Transverse colon (tissue), 4 donors: Measurements from ENCODE around the gene POMT1. TPM values are rescaled to one million over a fixed set of nuclear protein-coding genes. Genes with fewer than 3 reads are reported as not detected.

ENCODE experiments used
- DNase-seq: peaks from one replicate; pipeline ENCODE4 v3.0.0-alpha.2; 2019
- H3K27ac ChIP-seq, 4 donors: fragments of 200-600 bp; sonication (generic); 2 replicates each; pipeline ENCODE4 v1.5.1; 2016 to 2018; ENCODE audit warnings: inconsistent platforms in 4 of 4
- H3K27me3 ChIP-seq: fragments of 200-600 bp; sonication (generic); 2 replicates; pipeline ENCODE4 v1.5.1; 2017; ENCODE audit warnings: inconsistent platforms
- H3K36me3 ChIP-seq, 4 donors: fragments of 200-600 bp; sonication (generic); 2 replicates each; pipeline ENCODE4 v1.5.1; 2017 to 2019; ENCODE audit warnings: inconsistent platforms in 4 of 4
- H3K4me1 ChIP-seq, 4 donors: fragments of 200-600 bp; sonication (generic); 2 replicates each; pipeline ENCODE4 v1.5.1; 2017 to 2020; ENCODE audit warnings: inconsistent platforms in 4 of 4
- H3K4me3 ChIP-seq, 4 donors: fragments of 200-600 bp; sonication (generic); 1 replicate in 1 of 4; 2 replicates in 3 of 4; pipeline versions ENCODE4 v1.5.1 to v1.6.1; 2017 to 2019; ENCODE audit warnings: inconsistent platforms in 4 of 4
- H3K9me3 ChIP-seq, 2 donors: fragments of 200-600 bp; sonication (generic); 2 replicates each; pipeline ENCODE4 v1.5.1; 2017 to 2019; ENCODE audit warnings: inconsistent platforms in 2 of 2
- EP300 ChIP-seq: sonication (generic); formaldehyde crosslinking; IDR thresholded peaks from one replicate; pipeline ENCODE4 v1.6.1; 2017; ENCODE audit warnings: antibody characterized with exemption, low read depth
- POLR2A ChIP-seq: fragments of 450-650 bp; IDR thresholded peaks from one replicate; pipeline ENCODE4 v1.6.1; 2016; ENCODE audit warnings: antibody characterized with exemption, mild to moderate bottlenecking, moderate library complexity
- POLR2AphosphoS5 ChIP-seq, 3 donors: sonication (generic); formaldehyde crosslinking; IDR thresholded peaks; one replicate each; pipeline ENCODE4 v1.6.1; 2016; ENCODE audit warnings: antibody characterized with exemption in 3 of 3
- WGBS, 2 donors: methylation state at CpG; one replicate each; pipeline ENCODE4 v1.1.5; 2018; ENCODE audit warnings: low coverage in 1 of 2; 5-methylcytosine and 5-hydroxymethylcytosine counted together
- in situ Hi-C, 4 donors: fragments of 200-750 bp; cut with MboI; loops; one replicate each; pipeline versions ENCODE4 v1.15.0 to v1.15.1; 2017; ENCODE audit warnings: low sequenced_read_pairs in 3 of 4, low pct_ligation_motif_present in 1 of 4, low pct_unique_long_range_greater_than_20kb in 1 of 4
- intact Hi-C: fragments of 100-400 bp; cut with DNase I; formaldehyde crosslinking; loops from one replicate; pipeline ENCODE4 v1.15.1; 2023; ENCODE audit warnings: low total_unique reads
- total RNA-seq, 4 donors: library from RNA; depleted of rRNA; stranded (reverse); fragments of >200 nt; gene quantifications; one replicate each; pipeline ENCODE4 v1.1.0, GENCODE V29; 2016
- TF ChIP-seq, protein P1 (sequence below), 5 experiments: fragments of 200-600 bp in 3 of 5; fragments of 450-650 bp in 2 of 5; sonication (generic) in 3 of 5; IDR thresholded peaks; 1 replicate in 2 of 5; 2 replicates in 3 of 5; pipeline ENCODE4 v1.5.1; 2016 to 2017; ENCODE audit warnings: antibody characterized with exemption in 5 of 5, inconsistent platforms in 3 of 5, mild to moderate bottlenecking in 2 of 5, moderate library complexity in 1 of 5

The POMT1 gene
- total RNA-seq, 4 donors from 2014 or later, result 37.5 to 178 (median 69.5) TPM

GRCh38 chr9:131499254-131499767 is 3.4 kb upstream of the POMT1 start:
- Histone ChIP-seq H3K27ac (no peak overlapping the region), H3K4me3 (no peak overlapping the region), H3K4me1 (peaks cover 9 to 23% (median 15%) of the 10 kb centered on the region in 4 donors), H3K36me3 (peaks cover 0 to 33% (median 11%) of the 10 kb centered on the region in 4 donors), H3K27me3 (no peaks in the 10 kb centered on the region), H3K9me3 (no peaks in the 10 kb centered on the region)
- no peak for DNase-seq
- in situ Hi-C loops (loop anchor here in 2 of 4 donors (25.0 kb wide), 2 partner anchors 137 to 238 kb away; partner anchors contain the start of gene RAPGEF1 (in 1 of the 2)), intact Hi-C loops (no loop called here)
- TF ChIP-seq POLR2AphosphoS5 (IDR thresholded peaks at IDR 0.05), result peak in 1 of 3 donors; percentile 10
- no peak for TF ChIP-seq POLR2A
- TF ChIP-seq EP300, result no peak
- TF ChIP-seq, protein P1, sequence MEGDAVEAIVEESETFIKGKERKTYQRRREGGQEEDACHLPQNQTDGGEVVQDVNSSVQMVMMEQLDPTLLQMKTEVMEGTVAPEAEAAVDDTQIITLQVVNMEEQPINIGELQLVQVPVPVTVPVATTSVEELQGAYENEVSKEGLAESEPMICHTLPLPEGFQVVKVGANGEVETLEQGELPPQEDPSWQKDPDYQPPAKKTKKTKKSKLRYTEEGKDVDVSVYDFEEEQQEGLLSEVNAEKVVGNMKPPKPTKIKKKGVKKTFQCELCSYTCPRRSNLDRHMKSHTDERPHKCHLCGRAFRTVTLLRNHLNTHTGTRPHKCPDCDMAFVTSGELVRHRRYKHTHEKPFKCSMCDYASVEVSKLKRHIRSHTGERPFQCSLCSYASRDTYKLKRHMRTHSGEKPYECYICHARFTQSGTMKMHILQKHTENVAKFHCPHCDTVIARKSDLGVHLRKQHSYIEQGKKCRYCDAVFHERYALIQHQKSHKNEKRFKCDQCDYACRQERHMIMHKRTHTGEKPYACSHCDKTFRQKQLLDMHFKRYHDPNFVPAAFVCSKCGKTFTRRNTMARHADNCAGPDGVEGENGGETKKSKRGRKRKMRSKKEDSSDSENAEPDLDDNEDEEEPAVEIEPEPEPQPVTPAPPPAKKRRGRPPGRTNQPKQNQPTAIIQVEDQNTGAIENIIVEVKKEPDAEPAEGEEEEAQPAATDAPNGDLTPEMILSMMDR (IDR thresholded peaks at IDR 0.05), result no peak
- WGBS, 2 donors, result 81 to 89% methylated on average over 5 to 7 of the region's 7 CpGs

- intact Hi-C loops (no loop called here), in situ Hi-C loops (no loop called here)
- Histone ChIP-seq H3K9me3 (no peaks in the 10 kb centered on the region), H3K4me1 (peaks cover 9 to 25% (median 16%) of the 10 kb centered on the region in 4 donors), H3K4me3 (no peak overlapping the region), H3K36me3 (peaks cover 0 to 24% (median 8%) of the 10 kb centered on the region in 4 donors), H3K27ac (no peak overlapping the region), H3K27me3 (no peaks in the 10 kb centered on the region)
- WGBS, 2 donors, result 70% methylated on average over 12 of the region's 12 CpGs; no CpG with 5 or more reads in 1 of the 2 donors
- peak; percentile 21 for DNase-seq
- TF ChIP-seq POLR2AphosphoS5 (IDR thresholded peaks at IDR 0.05) (no peak), POLR2A (no peak), EP300 (no peak)
- TF ChIP-seq, protein P1 (IDR thresholded peaks at IDR 0.05), result no peak
Measured at GRCh38 chr9:131500377-131500776, 2.3 kb upstream of the POMT1 start.

GRCh38 chr9:131500939-131501541 is 1.7 kb upstream of the POMT1 start:
- in situ Hi-C loops, result no loop called here

More at GRCh38 chr9:131500939-131501541, 1.7 kb upstream of the POMT1 start:
- Histone ChIP-seq H3K4me3 (no peak overlapping the region), H3K36me3 (peaks cover 0 to 17% (median 6%) of the 10 kb centered on the region in 4 donors), H3K27me3 (no peaks in the 10 kb centered on the region), H3K4me1 (peaks cover 9 to 25% (median 16%) of the 10 kb centered on the region in 4 donors), H3K27ac (peak overlapping the region in 2 of 4 donors; percentile 16 to 37), H3K9me3 (no peaks in the 10 kb centered on the region)
- 53 to 60% methylated on average over 4 to 5 of the region's 5 CpGs for WGBS, 2 donors
- TF ChIP-seq POLR2AphosphoS5 (IDR thresholded peaks at IDR 0.05) (no peak), POLR2A (no peak), EP300 (no peak)
- TF ChIP-seq, protein P1 (IDR thresholded peaks at IDR 0.05), result no peak
- intact Hi-C loops, result no loop called here
- no peak for DNase-seq
